GM21786 (cell line): Measurements from ENCODE around the gene WDR64.

Experiments
- ATAC-seq: cut with Tn5 transposase; IDR thresholded peaks from one replicate; pipeline ENCODE4 v1.9.1; 2021; ENCODE audit not compliant: unreplicated experiment

The WDR64 gene

DNA sequence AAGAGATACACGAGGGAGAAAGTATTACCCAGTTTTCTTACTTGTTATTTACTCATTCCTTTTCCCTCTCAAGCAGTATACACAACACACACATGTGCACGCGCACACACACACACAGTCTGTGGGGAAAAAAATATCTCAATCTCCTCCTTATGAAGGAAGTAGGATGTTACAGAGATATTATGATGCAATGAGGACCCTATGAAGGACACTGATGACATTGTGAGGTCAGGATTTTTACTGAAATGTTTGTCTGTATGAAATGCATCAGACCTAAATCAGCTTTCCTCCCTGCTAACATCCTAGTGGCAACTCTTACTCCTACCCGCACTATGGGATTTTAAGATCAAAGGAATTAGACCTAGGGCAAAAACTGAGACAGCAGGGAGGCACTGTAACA is at the start of gene WDR64:
TSS of gene WDR64 (plus strand) at position 270 of the 400 bp plus-strand sequence. CDS start 204 bp downstream, outside the sequence.
- ATAC-seq, result no peak

DNA sequence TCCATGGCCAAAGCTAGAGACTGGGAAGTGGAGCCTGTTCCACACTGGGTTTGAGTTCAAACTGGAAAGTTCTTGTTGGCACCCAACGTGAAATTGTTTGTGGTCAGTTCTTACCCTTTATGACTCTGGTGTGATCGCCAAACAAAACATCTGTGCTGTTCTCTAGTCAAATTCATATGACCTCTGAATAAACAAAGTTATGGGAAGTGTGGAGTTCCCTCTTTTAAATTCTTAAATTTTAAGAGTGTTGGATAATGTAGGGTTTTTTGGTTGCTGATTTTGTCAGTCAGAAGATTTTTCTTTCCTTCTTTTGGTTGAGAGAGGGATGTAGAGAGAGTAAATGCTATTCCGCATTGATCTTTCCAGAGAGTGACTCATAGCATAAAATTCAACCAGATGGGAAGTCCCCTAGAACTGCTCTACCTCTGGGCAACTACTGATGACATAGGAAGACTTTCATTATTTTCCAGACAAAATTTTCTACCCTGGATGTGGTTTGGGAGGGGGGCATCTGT is 48.3 kb upstream of the WDR64 start:
- ATAC-seq, result no peak

DNA sequence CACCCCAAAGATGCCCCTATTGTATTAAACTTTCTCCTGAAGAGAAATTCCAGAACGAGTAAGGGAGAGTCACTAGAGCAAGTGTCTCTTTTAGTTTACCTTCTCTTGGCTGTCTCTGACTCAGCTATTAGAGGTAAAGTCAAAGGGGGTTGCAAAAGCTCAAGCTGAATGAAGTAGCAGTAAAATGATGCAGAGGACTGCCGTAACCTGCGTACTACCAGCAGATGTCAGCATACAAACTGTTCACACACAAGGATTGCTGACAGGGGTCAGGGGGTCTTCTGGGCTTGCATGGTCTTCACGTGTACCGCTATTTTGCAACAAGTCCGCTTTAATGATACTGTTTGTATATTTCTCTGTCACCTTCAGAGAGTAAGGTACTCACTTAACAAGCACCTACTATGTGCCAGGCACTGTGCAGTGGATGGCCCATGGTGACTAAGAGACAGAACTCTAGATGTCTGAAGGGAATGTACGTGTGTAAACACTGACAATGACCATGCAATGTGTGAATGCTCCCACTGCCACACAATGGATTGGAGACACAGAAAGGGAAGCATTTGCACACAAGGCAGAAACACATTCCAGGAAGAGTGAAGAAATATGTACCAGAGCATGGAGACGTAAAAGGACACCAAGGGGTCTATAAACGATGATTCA is 46.8 kb upstream of the WDR64 start:
- no peak for ATAC-seq

DNA sequence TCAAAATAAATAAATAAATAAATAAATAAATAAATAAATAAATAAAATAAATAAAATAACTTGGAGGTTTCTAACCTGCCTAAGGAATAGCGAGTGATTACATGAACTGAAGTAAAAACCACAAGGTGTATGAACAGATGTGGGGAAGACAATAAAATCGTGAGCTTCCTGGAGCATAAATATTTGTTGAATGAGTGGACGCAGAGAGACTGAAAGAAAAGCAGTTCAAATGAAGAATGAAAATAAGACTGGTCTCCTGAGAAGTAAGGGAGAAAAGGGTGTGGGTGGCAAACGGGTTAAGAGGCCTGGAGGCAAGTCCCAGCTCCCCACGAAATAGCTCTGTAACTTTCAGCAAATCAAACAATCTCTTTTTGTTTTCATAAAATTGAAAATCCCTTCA is 45.5 kb upstream of the WDR64 start:
- ATAC-seq, result no peak

DNA sequence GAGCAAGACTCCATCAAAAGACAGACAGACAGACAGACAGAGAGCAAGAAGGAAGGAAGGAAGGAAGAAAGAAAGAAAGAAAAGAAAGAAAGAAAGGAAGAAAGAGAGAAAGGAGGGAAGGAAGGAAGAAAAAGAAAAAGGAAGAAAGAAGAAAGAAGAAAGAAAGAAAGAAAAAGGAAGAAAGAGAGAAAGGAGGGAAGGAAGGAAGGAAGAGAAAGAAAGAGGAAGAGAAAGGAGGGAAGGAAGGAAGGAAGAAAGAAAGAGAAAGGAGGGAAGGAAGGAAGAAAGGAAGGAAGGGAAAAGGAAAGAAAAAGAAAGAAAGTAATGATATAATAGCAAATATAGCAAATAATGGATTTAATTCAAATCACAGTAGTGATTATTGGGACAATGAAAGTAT is 44.6 kb upstream of the WDR64 start:
- ATAC-seq, result no peak

DNA sequence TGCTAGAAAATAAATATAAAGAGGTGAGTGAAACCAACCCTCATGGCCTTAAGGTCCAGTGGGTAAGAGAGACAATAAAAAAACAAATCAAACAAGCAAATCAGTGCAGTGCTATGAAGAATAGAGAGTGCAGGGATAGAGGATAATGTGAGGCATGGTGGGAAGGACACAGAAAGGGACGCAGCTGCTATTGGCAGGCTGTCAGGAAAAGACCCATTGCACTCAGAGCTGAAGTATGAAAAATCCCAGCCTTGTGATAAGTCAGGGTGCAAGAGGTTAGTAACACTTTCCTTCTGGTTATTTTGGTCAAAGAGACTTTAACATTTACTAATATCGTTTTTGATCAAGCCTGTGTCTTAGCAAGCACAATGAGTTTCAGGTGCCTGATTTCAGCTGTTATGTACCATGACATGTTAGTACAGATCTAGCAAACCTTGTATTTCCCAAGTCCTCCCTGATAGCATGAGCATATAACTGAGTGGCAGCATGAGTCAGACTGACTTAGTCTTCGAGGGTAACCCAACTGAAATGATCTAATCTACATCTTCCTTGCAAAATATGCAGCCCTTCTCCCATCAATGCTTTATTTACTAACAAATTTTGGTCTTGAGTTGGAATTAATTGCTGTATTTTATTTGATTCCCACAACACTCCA is 43.6 kb upstream of the WDR64 start:
- ATAC-seq, result no peak

DNA sequence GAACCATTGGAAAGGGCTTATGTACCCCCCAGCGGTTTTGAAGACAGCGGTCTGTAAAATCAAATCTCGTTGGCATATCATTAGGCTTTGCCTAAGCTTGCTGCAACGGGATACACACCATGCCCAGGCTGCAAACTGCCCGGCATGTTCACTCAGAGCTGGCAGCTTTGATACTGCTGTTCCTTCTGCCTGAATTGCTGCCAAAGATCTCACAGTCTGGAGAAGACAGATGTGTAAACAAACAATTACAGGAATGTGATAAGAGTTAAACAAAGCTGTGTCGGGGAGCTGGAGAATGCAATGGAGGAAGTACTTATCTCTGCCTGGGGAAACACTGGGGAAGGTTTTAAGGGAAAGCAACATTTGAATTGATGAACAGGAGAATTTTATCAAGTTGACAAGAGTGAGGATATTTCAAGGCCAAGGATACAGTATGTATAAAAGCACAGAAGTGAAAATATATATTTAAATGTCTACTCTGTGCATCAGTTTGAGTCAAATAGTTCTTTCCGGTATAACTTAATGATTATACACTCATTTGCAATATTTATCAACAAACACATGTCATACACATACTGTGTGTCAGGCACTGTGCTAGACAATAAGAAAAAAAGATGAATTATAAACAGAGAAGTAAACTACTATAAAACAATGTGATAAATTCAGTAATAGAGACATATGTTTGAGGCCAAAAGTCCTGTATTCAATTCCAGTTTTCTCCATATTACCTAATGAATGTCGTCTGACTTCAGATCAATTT is 41.8 kb upstream of the WDR64 start:
- ATAC-seq, result no peak

DNA sequence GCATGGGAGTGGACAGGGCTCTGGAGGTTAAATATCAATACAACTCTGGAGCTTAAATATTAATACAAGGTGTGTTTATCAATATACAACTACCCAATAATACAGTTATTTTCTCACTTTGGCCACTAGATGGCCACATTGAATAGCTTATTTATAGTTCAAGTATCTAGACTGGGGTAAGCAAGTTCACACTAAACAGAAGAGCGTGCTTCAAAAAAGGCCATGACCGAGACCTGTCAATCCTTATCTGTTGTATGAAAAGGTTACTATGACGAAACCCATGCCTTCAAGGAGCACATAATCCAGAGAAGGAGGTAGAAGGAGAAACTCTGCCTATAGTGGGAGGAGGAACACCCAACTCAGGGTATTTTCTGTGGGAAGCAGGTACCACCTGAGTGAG is 41.0 kb upstream of the WDR64 start:
- ATAC-seq, result peak; percentile 88

DNA sequence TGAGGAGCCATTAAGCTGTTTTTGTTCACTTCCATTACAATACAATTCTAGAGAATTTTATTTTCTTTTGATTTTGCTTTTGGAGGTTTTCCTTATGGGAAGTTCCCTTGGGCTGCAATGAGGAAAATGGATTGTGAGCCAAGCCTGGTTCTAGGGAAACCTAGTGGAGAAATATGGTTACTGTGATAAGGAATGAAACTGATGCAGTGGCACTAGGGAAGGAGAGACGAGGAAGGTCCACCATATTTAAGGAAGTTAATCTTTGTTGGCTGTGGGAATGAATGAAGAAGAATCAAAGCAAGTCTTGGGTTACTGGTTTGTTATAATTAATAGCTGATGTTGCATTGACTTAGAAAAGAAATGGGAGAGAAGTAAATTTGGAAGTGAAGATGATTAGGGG is 40.3 kb upstream of the WDR64 start:
- ATAC-seq, result no peak

DNA sequence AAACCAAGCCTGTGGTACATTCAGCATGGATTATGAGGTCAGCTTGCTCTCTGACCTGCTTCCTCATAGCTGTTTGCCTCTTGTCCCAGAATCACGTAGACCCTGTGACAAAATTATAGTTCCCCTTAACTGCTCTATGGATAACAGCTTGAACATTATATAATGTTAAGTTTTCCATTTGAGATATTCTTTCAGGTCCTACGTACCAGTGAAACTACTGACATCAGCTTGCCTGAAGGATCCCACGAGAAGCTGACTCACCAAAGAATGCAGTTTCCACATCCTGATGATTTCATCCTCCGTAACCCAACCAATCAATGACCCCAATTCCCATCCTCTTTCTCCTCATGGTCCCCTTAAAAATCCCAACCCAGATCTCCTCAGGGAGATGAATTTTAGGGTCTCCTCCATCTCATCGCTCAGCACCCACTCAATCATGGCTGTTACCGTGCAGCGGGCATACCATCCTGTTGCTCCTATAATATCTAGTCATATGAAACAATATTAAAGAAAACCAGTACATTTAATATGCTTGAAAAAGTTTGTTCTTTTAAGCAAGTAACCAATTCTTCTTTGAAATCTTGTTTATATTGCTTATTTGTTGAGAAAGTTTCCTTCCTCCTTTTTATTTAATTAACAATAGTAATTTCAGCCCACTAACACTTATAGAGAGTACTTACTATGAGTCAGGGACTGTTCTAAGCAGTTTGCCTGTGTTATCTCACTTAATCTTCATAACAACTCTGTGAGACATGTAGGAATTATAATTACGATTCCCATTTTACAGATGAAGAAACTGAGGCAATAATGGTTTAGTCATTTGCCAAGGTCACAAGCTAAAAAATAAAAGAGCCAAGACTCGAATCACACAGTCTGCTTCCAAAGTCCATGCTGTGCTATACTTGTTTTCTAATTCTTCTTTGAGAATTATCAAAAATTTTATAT is 39.3 kb upstream of the WDR64 start:
- no peak for ATAC-seq

DNA sequence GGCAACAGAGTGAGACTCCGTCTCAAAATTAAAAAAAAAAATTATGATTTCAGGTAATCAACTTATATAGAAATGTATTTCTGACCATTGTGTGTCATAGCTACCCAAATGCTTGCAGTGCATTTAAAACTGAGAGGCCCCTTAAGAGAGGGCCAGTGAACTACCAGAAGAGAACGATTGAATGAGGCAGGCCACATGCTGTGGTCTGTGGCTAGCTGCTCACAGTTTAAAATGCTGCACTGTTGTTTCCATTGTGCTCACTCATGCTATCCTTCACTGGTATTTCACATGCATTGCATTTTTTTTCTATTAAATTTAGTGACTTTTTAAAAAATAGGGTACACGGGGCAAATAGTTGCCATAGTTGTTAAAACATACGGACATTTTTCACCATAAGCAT is 37.9 kb upstream of the WDR64 start:
- ATAC-seq, result no peak

DNA sequence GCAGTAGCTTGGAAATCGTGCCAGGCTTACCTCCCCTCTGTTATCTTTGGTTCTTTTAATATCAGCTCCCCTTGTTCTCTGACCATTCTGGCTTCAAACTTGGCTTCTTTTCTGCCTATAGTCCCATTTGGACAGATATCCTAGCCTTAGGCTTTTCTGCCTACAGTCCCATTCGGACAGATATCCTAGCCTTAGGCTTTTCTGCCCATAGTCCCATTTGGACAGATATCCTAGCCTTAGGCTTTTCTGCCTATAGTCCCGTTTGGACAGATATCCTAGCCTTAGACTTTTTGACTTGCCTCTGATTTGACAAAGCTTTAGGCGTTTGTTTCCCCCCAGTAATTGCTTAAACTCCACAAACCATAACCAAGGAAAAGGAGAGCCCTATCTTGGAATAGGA is 37.5 kb upstream of the WDR64 start:
- no peak for ATAC-seq

DNA sequence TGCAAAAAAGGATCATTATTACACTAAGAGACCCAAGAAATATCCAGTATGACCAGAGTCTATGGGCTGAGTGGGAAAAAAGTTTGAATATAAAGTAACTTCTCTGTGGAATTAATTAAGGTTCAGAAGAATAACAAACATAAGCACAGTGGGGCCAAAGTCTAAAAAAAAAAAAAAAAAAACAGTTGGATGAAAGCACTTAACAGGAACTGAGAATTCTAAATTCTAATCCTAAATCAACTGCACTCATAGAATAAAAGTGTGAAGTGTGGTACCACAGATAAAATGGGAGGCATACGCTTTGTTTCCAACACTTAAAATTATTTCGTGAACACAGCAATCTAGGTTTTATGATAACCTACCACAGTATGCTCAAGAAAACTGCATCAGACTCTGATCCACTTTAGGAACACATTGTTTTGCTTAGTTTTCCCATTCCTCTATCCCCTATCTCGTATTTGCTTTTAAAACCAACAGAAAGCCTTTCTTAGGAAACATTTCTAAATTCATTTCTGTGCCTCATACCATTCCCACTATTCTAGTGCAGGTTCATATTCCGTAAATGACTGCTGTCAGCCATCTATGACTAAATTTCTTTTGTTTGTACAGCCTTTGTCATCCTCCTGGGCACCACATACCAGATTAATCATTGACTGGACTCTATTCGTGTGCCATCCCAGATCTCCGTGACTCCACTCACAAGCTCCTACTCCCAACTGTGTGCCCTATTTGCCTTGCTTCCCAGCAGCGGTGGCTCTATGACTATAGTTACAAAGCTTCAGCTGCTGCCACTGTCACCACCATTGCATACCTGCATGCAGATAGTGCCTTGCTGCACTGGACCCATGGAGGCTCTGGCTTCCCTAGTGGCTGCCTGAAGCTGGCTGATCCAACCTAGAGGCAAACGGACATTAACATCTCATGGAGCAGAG is 36.8 kb upstream of the WDR64 start:
- ATAC-seq, result no peak

DNA sequence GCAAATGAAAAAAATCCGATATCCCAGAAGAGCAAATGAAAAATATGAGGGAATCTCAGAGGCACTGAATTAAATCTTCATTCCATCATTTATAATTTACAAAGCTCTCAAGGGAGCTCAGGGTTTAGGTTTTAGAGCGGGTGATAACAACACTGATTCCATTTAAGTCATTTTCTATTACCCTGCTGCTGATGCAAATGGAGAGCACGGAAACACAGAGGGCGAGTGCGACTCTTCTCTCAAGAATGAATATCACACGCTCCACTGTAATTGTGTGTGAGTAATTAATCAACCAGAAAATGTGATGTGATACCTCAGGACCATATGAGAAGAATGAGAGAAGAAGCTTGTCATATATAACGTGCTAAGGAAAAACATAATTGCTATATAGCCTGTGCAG is 34.7 kb upstream of the WDR64 start:
- no peak for ATAC-seq

DNA sequence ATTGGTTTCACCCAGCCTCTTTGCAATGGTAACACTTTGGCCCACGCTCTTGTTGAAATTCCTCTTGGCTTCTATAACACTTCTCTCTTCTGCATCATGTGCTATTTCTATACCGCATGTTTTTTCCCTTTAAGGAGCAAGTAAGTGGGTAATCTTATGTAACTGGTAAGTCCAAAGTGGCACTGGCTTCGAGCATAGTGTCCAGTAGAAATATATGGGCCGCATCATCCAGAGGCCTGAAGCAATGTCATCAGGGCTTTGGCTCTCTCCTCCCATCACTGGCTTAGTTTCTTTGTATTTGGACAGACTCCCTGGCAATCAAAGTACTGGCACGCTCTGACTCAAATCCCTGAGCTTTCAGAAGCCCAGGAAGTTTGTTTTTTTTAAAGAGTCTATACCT is 29.4 kb upstream of the WDR64 start:
- no peak for ATAC-seq

DNA sequence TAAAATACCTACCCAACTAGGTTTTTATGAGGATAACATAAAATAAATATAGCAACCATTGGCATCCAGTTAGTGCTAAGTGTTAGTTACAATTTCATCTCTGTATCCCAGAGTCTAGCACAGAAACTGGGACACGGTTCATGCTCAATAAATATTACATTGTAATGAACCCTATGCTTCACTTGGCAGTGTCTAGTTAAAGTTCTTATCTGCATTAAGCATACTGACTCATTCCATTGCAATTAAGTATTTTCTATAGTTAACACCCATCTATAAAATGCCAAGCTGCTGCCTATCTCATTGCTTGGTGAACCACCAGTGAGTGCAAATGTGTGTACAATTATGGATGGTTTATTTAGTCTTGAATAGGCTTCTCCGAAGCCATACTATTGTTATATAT is 27.1 kb upstream of the WDR64 start:
- no peak for ATAC-seq

DNA sequence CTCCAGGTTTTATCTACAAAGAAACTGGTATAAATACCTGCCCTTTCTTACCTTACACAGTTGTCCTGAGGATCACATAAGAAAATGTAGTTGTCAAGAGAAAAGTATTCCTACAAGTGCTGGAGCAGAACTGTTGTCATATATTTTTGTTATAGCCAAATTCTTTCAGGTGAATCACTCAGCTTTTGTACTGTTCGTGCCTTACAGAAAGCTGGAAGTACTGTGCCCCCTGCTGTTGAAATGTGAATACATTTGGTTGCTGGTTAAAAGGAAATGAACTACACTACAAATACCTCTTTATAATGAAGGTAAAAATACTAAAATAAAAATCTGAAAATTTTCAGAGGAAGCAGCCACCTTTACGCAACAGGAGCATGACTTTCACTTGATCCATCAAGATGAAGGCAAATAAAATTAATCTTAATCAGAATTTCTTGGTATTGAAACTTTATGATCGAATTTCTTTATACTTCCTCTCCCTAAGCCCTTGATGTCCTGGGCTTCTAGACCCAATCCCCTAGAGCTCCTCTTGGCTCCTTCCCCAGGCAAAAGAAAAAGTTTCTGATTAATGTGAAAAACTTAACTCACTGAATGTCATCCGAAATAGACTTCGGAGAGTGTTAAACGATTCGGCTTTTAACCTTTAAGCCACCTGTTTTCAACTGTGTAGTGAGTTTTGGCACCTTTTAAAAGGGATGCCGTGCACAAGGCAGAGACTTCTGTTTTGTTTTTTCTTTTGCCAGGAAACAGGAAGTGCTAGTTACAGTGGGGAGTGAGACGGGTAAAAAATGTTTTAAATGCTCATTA is 24.4 kb upstream of the WDR64 start:
- ATAC-seq, result peak; percentile 85

DNA sequence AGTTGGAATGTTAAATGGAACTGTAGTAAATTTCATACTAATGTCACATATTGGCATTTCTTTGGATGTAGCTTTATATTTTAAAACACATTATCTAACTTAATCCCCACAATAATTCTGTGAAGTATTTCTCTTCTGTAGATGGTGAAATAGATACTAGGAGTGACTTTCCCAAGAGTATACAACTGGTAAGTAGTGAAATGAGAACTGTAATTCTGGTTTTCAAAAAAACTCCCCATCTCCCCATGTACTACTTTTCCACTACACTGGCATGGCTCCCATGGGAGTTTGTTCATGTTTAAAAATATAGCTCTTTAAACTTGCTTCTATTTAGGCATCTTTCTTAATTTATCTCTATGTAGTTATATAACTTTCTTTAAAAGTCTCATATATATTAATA is 22.1 kb upstream of the WDR64 start:
- ATAC-seq, result no peak

DNA sequence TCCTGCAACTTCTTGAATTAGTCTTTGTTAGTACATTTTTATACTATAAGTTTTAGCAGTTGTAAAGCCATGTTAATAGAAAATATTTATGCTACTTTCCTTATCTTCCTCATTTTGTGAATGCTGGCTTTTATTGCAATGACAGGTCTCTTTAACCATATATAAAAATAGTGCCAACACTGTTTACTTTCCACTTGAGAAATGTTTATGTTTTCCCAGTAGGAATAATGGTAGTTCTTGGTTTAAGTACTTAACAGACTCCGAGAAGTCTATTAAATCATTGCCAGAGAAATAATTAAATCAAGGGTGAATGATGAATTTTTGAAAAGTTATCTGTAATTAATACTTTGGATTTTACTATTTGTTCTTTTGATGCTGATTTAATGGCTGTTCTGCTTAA is 21.6 kb upstream of the WDR64 start:
- ATAC-seq, result no peak
